A549 (cell line): Measurements from ENCODE around the gene TMEM171. TPM values are rescaled to one million over a fixed set of nuclear protein-coding genes. Genes with fewer than 3 reads are reported as not detected.
A peak's percentile ranks its signal among the peaks of the same experiment; 100 is the strongest.

Source experiments
- ATAC-seq, 2 experiments: fragments of 200-7000 bp in 1 of 2; fragments of >200 bp in 1 of 2; cut with Nextera tagmentation in 1 of 2; cut with Tn5 transposase in 1 of 2; 3 replicates each; pipeline versions ENCODE4 v1.8.0 to v1.9.1; 2018 to 2020; ENCODE audit warnings: mild to moderate bottlenecking in 1 of 2, moderate library complexity in 1 of 2
- CTCF ChIA-PET: fragments of 300-600 bp; sonication (Branson Sonifier 250); formaldehyde crosslinking; extraction: SDS; loops from one replicate; lab custom pipeline; 2021; ENCODE audit warnings: antibody characterized with exemption, inconsistent platforms; lab: Yijun Ruan, JAX
- POLR2A ChIA-PET: fragments of 350-600 bp; formaldehyde crosslinking; extraction: SDS; loops from one replicate; lab custom pipeline; 2021; ENCODE audit warnings: antibody characterized with exemption, inconsistent platforms; lab: Yijun Ruan, JAX
- DNase-seq, 2 experiments: peaks; one replicate each; pipeline versions ENCODE4 v3.0.0 to v3.0.0-alpha.2; 2011 to 2016; ENCODE audit warnings: low read depth in 1 of 2, low spot score in 1 of 2
- FAIRE-seq: peaks from 2 replicates; lab custom pipeline; 2011; peaks lifted over from hg19 to GRCh38; lab: Jason Lieb, UNC
- H3K27ac ChIP-seq, 2 experiments: fragments of >200 bp; sonication (Bioruptor Twin); formaldehyde crosslinking; 3 replicates each; pipeline ENCODE4 v1.5.1; 2016 to 2017
- H3K4me1 ChIP-seq: fragments of >200 bp; sonication (Bioruptor Twin); formaldehyde crosslinking; 3 replicates; pipeline ENCODE4 v1.6.1; 2016
- H3K4me2 ChIP-seq: fragments of >200 bp; sonication (Bioruptor Twin); formaldehyde crosslinking; 3 replicates; pipeline ENCODE4 v1.6.1; 2016
- H3K4me3 ChIP-seq: fragments of >200 bp; sonication (Bioruptor Twin); formaldehyde crosslinking; 3 replicates; pipeline ENCODE4 v1.5.1; 2016
- H3K9me3 ChIP-seq: fragments of >200 bp; sonication (Bioruptor Twin); formaldehyde crosslinking; 3 replicates; pipeline ENCODE4 v1.6.1; 2016
- BHLHE40 ChIP-seq: IDR thresholded peaks from 2 replicates; pipeline ENCODE4 v1.6.1; 2012; ENCODE audit warnings: low read depth, low read length, inconsistent platforms
- CEBPB ChIP-seq, 2 experiments: fragments of >200 bp in 1 of 2; sonication (Bioruptor Twin) in 1 of 2; formaldehyde crosslinking in 1 of 2; IDR thresholded peaks; 2 replicates each; pipeline ENCODE4 v1.6.1; 2012 to 2016
- CHD2 ChIP-seq: fragments of 150-350 bp; IDR thresholded peaks from 2 replicates; pipeline ENCODE4 v1.6.1; 2014; ENCODE audit warnings: low read length; ENCODE audit not compliant: partially characterized antibody
- EHF ChIP-seq: fragments of 250-450 bp; sonication (Bioruptor Pico); IDR thresholded peaks from 2 replicates; pipeline ENCODE4 v1.5.0; 2020; ENCODE audit warnings: mild to moderate bottlenecking
- EHMT2 ChIP-seq: fragments of 200-600 bp; sonication (generic); IDR thresholded peaks from 2 replicates; pipeline ENCODE4 v1.6.1; 2016; ENCODE audit warnings: antibody characterized with exemption, low read depth, mild to moderate bottlenecking, moderate library complexity
- GATA3 ChIP-seq: IDR thresholded peaks from 2 replicates; pipeline ENCODE4 v1.6.1; 2012; ENCODE audit warnings: borderline replicate concordance
- HDAC2 ChIP-seq: fragments of 200-600 bp; sonication (generic); IDR thresholded peaks from 2 replicates; pipeline ENCODE4 v1.6.1; 2016
- HEYL ChIP-seq: fragments of 250-450 bp; sonication (Bioruptor Pico); IDR thresholded peaks from 2 replicates; pipeline ENCODE4 v1.8.0; 2021; ENCODE audit warnings: mild to moderate bottlenecking, moderate library complexity
- HOXA7 ChIP-seq: fragments of 250-450 bp; sonication (Bioruptor Pico); IDR thresholded peaks from 2 replicates; pipeline ENCODE4 v1.5.0; 2020; ENCODE audit warnings: mild to moderate bottlenecking, moderate library complexity
- JUN ChIP-seq, 2 experiments: fragments of >200 bp; sonication (Bioruptor Twin); formaldehyde crosslinking; IDR thresholded peaks; 2 replicates in 1 of 2; 3 replicates in 1 of 2; pipeline ENCODE4 v1.6.1; 2016 to 2017
- JUNB ChIP-seq: fragments of >200 bp; sonication (Bioruptor Twin); formaldehyde crosslinking; IDR thresholded peaks from 2 replicates; pipeline ENCODE4 v1.6.1; 2016
- KDM1A ChIP-seq: fragments of 200-600 bp; sonication (generic); IDR thresholded peaks from 2 replicates; pipeline ENCODE4 v1.6.1; 2016; ENCODE audit warnings: low read depth, mild to moderate bottlenecking
- MAFK ChIP-seq: fragments of 450-650 bp; IDR thresholded peaks from 2 replicates; pipeline ENCODE4 v1.6.1; 2014; ENCODE audit not compliant: partially characterized antibody
- NPAS2 ChIP-seq: fragments of 250-450 bp; sonication (Bioruptor Pico); IDR thresholded peaks from 2 replicates; pipeline ENCODE4 v1.8.0; 2022; ENCODE audit warnings: mild to moderate bottlenecking, moderate library complexity, borderline replicate concordance
- POLR2A ChIP-seq: IDR thresholded peaks from 2 replicates; pipeline ENCODE4 v1.6.1; 2012; ENCODE audit warnings: mild to moderate bottlenecking, low read length
- POLR2AphosphoS2 ChIP-seq: conservative IDR thresholded peaks from 2 replicates; pipeline ENCODE4 v1.6.1; 2012; ENCODE audit warnings: low read length, improper control_type of control experiment, inconsistent platforms
- RAD21 ChIP-seq, 2 experiments: fragments of >200 bp in 1 of 2; sonication (Bioruptor Twin) in 1 of 2; formaldehyde crosslinking in 1 of 2; IDR thresholded peaks in 1 of 2; conservative IDR thresholded peaks in 1 of 2; 2 replicates in 1 of 2; 3 replicates in 1 of 2; pipeline ENCODE4 v1.6.1; 2012 to 2018; ENCODE audit warnings: inconsistent platforms in 1 of 2
- RARB ChIP-seq: fragments of 250-450 bp; sonication (Bioruptor Pico); IDR thresholded peaks from 2 replicates; pipeline ENCODE4 v1.8.0; 2021; ENCODE audit warnings: mild to moderate bottlenecking, moderate library complexity
- RCOR1 ChIP-seq: fragments of 150-350 bp; IDR thresholded peaks from 2 replicates; pipeline ENCODE4 v1.6.1; 2014; ENCODE audit warnings: antibody characterized with exemption, low read length, low read depth
- SMC3 ChIP-seq: fragments of >200 bp; sonication (Bioruptor Twin); formaldehyde crosslinking; IDR thresholded peaks from 3 replicates; pipeline ENCODE4 v1.6.1; 2018; ENCODE audit warnings: inconsistent platforms
- ZNF302 ChIP-seq: fragments of 250-450 bp; sonication (Bioruptor Pico); IDR thresholded peaks from 2 replicates; pipeline ENCODE4 v1.9.0; 2021; ENCODE audit warnings: inconsistent platforms, mild to moderate bottlenecking, moderate library complexity
- ZSCAN20 ChIP-seq: fragments of 250-450 bp; sonication (Bioruptor Pico); IDR thresholded peaks from 2 replicates; pipeline ENCODE4 v1.8.0; 2022; ENCODE audit warnings: mild to moderate bottlenecking, moderate library complexity
- WGBS: methylation state at CpG from one replicate; pipeline ENCODE4 v1.1.6; 2017; ENCODE audit errors: missing lambda C conversion rate; 5-methylcytosine and 5-hydroxymethylcytosine counted together
- polyA minus RNA-seq: library from RNA; depleted of rRNA, polyadenylated mRNA; stranded (reverse); fragments of >200 nt; gene quantifications from 2 replicates; pipeline ENCODE4 v1.2.3, GENCODE V29; 2011; rRNA and poly(A)+ RNA removed
- polyA plus RNA-seq, 4 experiments: library from polyadenylated mRNA; depleted of rRNA in 3 of 4; stranded (reverse); fragments of >200 nt; fragmentation: RNase III in 1 of 4; extraction: RNeasy Plus Mini Kit Qiagen cat#74134 plus additional on column Dnase treatment in 1 of 4; gene quantifications; 2 replicates in 3 of 4; 3 replicates in 1 of 4; pipeline ENCODE4 v1.2.3, GENCODE V29; 2011 to 2017
- TF ChIP-seq, protein P1 (sequence below): fragments of 250-450 bp; sonication (Bioruptor Pico); IDR thresholded peaks from 2 replicates; pipeline ENCODE4 v1.5.0; 2021; ENCODE audit warnings: mild to moderate bottlenecking, moderate library complexity, borderline replicate concordance
- TF ChIP-seq, protein P2 (sequence below): IDR thresholded peaks from 2 replicates; pipeline ENCODE4 v1.6.1; 2012
- TF ChIP-seq, protein P3 (sequence below): IDR thresholded peaks from 2 replicates; pipeline ENCODE4 v1.6.1; 2012
- TF ChIP-seq, protein P4 (sequence below): fragments of 150-350 bp; IDR thresholded peaks from 2 replicates; pipeline ENCODE4 v1.6.1; 2014; ENCODE audit warnings: low read depth, mild to moderate bottlenecking, low read length
- TF ChIP-seq, protein P5 (sequence below): IDR thresholded peaks from 2 replicates; pipeline ENCODE4 v1.6.1; 2012; ENCODE audit warnings: low read depth, borderline replicate concordance
- TF ChIP-seq, protein P6 (sequence below): fragments of >200 bp; sonication (Bioruptor Twin); formaldehyde crosslinking; IDR thresholded peaks from 3 replicates; pipeline ENCODE4 v1.6.1; 2016

TMEM171 gene, protein sequence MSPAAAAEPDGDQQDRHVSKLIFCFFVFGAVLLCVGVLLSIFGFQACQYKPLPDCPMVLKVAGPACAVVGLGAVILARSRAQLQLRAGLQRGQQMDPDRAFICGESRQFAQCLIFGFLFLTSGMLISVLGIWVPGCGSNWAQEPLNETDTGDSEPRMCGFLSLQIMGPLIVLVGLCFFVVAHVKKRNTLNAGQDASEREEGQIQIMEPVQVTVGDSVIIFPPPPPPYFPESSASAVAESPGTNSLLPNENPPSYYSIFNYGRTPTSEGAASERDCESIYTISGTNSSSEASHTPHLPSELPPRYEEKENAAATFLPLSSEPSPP
- 1.5 and 1.7 TPM in 2 replicates for polyA plus RNA-seq (2011; rRNA removed)
- 2.7 and 3.4 TPM in 2 replicates for polyA plus RNA-seq (2012; cell fraction: cytosol; rRNA removed)
- 2.9 and 3.8 TPM in 2 replicates for polyA plus RNA-seq (2012; cell fraction: nucleus; rRNA removed)
- 4.9 to 9.0 TPM (median 6.7 TPM) in 3 replicates for polyA plus RNA-seq (2017; fragmentation: RNase III; extraction: RNeasy Plus Mini Kit Qiagen cat#74134 plus additional on column Dnase treatment)
- polyA minus RNA-seq = 0.45 and 0.68 TPM in 2 replicates

DNA sequence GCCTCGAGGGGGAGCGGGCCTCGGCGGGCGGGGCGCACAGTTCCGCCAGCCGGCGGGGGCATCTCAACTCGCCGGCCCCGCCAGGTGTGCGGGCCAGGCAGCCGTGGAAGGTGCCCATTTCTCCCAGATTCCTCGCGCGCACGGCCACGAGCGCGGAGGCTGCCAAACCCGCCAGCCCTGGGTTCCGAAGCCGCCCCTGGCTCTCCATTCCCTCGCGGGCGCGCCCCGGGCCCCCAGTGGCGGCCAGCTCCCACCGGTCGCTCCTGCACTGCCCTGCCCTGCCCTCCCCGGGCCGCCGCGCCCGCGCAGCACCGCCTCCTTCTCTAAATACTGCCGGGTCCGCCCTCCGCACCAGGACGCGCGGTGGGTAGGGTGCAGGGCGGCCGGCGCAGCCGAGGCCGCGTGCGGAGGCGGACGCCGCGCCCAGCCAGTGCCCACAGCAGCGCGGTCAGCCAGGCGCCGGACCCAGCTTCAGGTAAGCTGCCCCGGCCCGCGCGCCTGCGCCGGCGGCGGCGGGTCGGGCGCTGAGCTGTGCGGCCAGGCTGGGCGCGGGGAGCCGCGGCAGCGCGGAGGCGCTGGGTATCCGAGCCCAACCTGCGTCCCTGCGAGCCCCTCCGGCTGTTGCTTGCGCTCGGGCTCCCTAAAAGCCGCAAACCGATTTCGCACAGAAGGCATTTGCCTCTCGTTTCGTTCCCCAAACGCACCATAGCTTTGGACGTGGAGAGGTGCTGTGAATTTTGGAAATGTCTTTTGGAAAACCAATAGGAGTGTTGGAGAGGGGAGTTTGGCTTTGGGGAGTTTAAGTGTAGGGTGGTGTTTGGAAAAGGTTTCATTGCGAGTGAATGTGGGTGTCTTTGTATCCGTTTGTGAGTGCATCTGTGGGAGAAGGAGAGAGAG lies at the start of gene TMEM171:
Gene TMEM171 (plus strand): TSS at position 354 of the 897 bp plus-strand sequence. CDS start 2,799 bp downstream, outside the sequence.
- peak within 1 kb of the TSS; percentile 66 to 90 for H3K27ac ChIP-seq
- DNase-seq = peak; percentile 36 to 54
- peak within 1 kb of the TSS; percentile 92 for H3K4me2 ChIP-seq
- peaks cover 27% of the 10 kb centered on the region for H3K4me1 ChIP-seq
- ChIA-PET CTCF (interaction anchor here (0.9 to 2.2 kb wide), 4 partner anchors 13 to 331 kb away, joined by 3 to 7 read pairs (median 4); no protein-coding TSS in a partner anchor), POLR2A (no interaction called here)
- H3K4me3 ChIP-seq = peak within 1 kb of the TSS; percentile 45
- ATAC-seq = peak; percentile 75 to 90
- H3K9me3 ChIP-seq = no peaks in the 10 kb centered on the region
- WGBS = 2% methylated on average over 41 of the region's 94 CpGs
- TF ChIP-seq EHMT2 (no peak), POLR2AphosphoS2 (no peak), GATA3 (no peak), RAD21 (conservative IDR thresholded peaks at IDR 0.05 in 1 of 2, IDR thresholded peaks at IDR 0.05 in 1 of 2) (no peak; a peak in 1 of 5 replicates), CEBPB (IDR thresholded peaks at IDR 0.05) (no peak), CHD2 (no peak), SMC3 (no peak), RARB (CRISPR knock-in tag) (no peak), ZSCAN20 (CRISPR knock-in tag) (no peak), EHF (no peak), BHLHE40 (no peak), RCOR1 (no peak), HEYL (no peak), MAFK (no peak), POLR2A (peak; percentile 60; the same call in 1 of the 2 replicates), HOXA7 (CRISPR knock-in tag) (no peak), HDAC2 (no peak), JUN (IDR thresholded peaks at IDR 0.05) (peak in 1 of 2 experiments; percentile 40; a peak in 1 of 5 replicates), JUNB (no peak)
- TF ChIP-seq, protein P1, sequence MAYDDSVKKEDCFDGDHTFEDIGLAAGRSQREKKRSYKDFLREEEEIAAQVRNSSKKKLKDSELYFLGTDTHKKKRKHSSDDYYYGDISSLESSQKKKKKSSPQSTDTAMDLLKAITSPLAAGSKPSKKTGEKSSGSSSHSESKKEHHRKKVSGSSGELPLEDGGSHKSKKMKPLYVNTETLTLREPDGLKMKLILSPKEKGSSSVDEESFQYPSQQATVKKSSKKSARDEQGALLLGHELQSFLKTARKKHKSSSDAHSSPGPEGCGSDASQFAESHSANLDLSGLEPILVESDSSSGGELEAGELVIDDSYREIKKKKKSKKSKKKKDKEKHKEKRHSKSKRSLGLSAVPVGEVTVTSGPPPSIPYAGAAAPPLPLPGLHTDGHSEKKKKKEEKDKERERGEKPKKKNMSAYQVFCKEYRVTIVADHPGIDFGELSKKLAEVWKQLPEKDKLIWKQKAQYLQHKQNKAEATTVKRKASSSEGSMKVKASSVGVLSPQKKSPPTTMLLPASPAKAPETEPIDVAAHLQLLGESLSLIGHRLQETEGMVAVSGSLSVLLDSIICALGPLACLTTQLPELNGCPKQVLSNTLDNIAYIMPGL (CRISPR knock-in tag) = no peak
- TF ChIP-seq, protein P2, sequence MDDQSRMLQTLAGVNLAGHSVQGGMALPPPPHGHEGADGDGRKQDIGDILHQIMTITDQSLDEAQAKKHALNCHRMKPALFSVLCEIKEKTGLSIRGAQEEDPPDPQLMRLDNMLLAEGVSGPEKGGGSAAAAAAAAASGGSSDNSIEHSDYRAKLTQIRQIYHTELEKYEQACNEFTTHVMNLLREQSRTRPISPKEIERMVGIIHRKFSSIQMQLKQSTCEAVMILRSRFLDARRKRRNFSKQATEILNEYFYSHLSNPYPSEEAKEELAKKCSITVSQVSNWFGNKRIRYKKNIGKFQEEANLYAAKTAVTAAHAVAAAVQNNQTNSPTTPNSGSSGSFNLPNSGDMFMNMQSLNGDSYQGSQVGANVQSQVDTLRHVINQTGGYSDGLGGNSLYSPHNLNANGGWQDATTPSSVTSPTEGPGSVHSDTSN = no peak
- TF ChIP-seq, protein P3, sequence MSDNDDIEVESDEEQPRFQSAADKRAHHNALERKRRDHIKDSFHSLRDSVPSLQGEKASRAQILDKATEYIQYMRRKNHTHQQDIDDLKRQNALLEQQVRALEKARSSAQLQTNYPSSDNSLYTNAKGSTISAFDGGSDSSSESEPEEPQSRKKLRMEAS = peak; percentile 53; the same call in 1 of the 2 replicates
- FAIRE-seq = no peak

DNA sequence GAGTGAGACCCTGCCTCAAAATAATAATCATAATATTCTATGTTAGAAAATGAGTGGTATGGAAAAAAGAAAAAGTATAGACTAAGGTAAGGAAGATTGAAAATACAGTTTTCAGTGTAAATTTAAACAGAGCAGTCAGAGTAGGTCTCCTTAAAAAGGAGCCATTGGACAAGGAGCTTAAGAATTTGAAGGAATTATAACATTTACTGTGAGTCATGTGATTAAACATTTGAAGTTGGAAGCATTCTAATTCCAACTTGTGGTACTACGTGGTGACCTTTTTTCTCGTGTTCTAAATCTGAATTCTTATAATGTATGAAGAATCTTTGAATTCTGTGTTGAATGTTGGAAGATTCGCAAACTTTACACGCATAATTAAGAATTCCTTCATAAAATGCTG lies 39.3 kb upstream of the TMEM171 start:
- Histone ChIP-seq H3K4me3 (no peak overlapping the region), H3K27ac (no peak overlapping the region), H3K9me3 (no peaks in the 10 kb centered on the region), H3K4me2 (no peak overlapping the region), H3K4me1 (no peaks in the 10 kb centered on the region)
- DNase-seq = no peak
- no peak for ATAC-seq
- POLR2A ChIA-PET = interaction anchor here (0.6 kb wide), 1 partner anchor 22 kb away, joined by 4 read pairs; no protein-coding TSS in a partner anchor
- WGBS = 89% methylated on average over 4 of the region's 4 CpGs
- no peak for FAIRE-seq
- CTCF ChIA-PET = interaction anchor here (0.7 to 1.6 kb wide), 3 partner anchors 9 to 135 kb away, joined by 3 to 5 read pairs (median 3); no protein-coding TSS in a partner anchor
- TF ChIP-seq ZNF302 (CRISPR knock-in tag) (no peak), KDM1A (no peak), POLR2A (no peak), RAD21 (conservative IDR thresholded peaks at IDR 0.05 in 1 of 2, IDR thresholded peaks at IDR 0.05 in 1 of 2) (no peak), EHF (no peak), GATA3 (no peak), NPAS2 (CRISPR knock-in tag) (no peak), HOXA7 (CRISPR knock-in tag) (no peak)
- TF ChIP-seq, protein P4, sequence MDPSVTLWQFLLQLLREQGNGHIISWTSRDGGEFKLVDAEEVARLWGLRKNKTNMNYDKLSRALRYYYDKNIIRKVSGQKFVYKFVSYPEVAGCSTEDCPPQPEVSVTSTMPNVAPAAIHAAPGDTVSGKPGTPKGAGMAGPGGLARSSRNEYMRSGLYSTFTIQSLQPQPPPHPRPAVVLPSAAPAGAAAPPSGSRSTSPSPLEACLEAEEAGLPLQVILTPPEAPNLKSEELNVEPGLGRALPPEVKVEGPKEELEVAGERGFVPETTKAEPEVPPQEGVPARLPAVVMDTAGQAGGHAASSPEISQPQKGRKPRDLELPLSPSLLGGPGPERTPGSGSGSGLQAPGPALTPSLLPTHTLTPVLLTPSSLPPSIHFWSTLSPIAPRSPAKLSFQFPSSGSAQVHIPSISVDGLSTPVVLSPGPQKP = no peak
- TF ChIP-seq, protein P5, sequence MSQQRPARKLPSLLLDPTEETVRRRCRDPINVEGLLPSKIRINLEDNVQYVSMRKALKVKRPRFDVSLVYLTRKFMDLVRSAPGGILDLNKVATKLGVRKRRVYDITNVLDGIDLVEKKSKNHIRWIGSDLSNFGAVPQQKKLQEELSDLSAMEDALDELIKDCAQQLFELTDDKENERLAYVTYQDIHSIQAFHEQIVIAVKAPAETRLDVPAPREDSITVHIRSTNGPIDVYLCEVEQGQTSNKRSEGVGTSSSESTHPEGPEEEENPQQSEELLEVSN = no peak
- TF ChIP-seq, protein P6, sequence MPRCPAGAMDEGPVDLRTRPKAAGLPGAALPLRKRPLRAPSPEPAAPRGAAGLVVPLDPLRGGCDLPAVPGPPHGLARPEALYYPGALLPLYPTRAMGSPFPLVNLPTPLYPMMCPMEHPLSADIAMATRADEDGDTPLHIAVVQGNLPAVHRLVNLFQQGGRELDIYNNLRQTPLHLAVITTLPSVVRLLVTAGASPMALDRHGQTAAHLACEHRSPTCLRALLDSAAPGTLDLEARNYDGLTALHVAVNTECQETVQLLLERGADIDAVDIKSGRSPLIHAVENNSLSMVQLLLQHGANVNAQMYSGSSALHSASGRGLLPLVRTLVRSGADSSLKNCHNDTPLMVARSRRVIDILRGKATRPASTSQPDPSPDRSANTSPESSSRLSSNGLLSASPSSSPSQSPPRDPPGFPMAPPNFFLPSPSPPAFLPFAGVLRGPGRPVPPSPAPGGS = no peak
